HG03460 (cell line): ENCODE data around the gene DHRS13.
"Not testable (repeated sequence)": the region's sequence is repeated elsewhere in the genome, so short reads cannot be mapped to it uniquely, and the experiment has no call there.

Experiments
- ATAC-seq: cut with Tn5 transposase; IDR thresholded peaks from one replicate; pipeline ENCODE4 v1.9.1; 2021; ENCODE audit not compliant: unreplicated experiment

Gene DHRS13

DNA sequence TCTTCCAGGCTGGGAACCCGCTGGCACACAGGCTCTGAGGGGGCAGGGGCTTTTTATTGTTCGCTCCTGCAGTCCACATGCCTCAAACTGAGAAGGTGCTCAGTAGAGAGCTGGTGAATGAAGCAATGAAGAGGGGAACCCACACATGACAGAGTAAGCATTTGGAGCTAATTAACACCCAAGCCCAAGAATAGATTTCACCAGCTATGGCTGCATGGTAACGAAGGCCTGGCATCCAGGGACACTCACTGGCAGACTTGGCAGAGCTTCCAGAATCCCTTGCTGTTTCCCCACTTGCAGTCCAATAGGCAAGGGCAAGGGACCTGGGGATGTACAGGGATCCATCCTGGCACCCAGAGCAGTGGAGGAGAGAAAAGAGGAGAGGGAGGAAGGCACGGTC is 17.5 kb downstream of the DHRS13 start:
- no peak for ATAC-seq

DNA sequence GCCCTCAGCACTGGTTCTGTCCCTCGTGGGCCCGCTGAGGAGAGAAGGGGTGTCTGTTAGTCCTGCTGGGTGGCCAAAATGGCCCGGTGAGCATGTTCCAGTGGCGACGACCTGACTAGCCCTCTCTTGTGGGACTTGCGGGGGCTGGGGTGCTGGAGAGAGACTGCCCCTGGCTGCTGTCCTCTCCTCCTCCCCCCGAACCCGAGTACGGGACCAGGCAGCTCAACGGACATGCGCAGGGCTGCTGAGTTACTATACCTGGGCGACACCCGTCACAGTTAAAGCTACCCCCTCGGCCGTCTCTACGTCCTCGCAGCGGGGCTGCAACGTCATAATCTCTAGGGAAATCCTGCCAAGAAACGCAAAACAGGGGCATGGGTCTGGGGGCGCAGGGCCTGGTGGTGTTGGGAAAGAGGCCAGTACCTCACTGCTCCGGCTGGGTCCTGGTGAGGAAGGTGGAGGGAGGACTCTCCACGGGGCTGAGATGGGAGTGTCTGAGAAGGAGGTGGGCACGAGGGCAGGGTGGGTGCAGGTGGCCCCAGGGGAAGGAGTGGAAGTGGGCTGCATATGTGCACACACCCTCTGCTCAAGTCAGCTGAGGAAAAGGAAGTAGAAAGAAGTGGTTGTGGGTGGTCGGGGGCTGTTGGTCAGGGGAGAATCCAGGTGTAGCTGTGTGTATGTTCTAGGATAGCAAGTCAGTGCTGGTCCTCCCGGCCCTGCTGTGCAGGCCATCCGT is 18.7 kb downstream of the DHRS13 start:
- no peak for ATAC-seq

DNA sequence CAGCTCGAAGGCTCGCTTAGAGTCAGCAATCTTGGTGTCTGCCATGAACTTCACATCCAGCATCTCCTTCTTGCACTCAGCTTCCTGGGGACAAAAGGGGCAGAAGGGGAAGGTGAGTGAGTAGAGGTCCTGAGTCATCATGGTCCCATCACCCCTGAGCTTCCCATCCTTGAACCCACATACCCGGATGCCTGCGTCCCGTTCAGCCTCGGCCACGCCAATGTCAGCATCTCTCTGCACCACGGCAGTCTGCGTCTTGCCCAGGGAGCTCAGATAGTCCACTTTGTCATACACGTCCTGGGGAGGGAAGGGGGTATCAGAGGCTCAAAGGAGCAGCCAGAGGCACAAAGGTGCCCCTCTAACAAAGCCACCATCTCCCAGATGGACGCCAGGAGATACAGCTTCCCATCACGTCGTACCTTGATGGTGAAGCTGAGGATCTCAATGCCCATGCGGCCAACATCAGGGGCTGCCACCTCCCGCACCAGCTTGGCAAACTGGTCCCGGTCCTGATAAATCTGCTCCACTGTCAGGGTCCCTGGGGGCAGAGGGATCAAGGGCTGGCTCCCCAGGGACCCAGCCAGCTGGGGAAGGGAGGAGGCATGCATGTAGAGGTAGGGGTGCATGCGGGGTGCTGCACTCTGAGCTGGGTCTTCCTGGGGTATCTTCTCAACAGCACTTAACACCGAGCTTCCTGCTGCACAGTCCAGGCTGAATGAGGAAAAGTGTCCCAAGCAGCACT is 20.6 kb downstream of the DHRS13 start:
- ATAC-seq, result no peak

DNA sequence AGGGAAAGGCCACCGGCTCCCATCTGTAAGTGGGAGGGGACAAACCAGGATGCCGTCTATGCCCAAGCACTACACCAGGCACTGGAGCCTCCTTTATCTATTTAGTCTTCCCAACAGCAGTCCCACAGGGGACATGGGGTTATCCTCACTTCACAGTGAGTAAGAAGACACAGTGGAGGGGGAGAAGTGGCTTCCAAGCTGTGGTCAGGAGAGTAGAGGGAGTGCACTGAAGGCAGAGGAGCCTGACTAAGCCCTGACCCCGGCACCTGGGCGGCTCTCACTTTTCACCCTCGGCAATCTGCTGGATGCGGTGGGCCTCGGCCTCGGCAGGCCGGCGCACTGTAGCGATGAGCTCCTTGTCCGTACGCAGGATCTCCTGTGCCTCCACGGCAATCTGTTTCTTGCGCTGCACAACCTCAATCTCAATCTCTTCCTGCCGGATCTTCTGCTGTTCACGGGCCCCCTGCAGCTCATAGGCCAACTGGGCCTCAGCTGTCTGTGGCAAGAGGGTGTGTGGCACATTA is 21.3 kb downstream of the DHRS13 start:
- ATAC-seq, result no peak

DNA sequence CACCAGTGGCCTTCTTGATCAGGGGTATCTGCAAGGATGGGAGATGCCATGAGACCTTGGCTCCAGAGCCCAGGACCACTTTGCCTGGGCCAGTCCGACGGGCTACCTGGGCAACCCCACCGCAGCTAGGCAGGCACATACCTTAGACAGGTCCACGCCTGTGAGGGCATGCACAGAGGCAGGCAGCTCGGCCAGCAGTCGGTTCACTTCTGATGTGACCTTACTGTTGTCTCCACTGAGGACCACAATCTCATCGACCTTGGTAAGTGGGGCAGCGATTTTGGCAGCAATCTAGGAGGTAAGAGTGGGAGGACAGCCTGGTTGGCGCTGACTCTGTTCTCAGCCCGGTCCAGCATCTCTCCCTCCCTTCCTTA is 22.3 kb downstream of the DHRS13 start:
- ATAC-seq, result no peak

DNA sequence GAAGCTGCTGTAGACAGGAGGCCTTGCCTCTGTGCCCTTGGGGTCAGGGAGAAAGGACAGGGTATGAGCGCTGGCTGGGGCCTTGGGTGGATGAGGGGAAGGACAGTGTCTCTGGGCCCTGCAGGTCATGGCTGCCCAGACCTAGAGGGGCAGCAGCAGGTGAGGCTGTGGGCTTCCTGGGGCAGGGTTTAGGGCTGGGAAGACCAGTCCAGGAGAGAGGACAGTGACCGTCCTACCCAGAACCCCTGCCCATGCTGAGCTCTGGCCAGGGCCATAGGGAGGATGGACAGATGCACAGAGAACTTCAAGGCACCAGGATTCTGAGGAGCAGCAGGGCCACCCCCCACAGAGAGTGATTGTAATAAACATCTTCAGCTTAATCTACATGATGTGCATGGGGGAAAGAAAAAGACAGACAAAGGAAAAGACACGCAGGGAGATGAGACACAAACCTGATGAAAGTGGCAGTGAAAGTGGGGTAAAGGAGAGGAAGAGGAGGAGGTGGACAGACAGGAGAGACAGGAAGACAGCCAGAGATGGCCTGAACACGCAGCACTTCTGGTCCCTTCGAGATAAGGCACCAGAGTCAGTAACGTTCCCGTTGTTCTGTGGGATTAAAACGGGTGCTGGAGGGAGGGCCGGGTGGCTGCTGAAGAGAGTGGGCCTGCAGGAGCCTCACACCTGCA is 22.9 kb downstream of the DHRS13 start:
- ATAC-seq, result no peak

DNA sequence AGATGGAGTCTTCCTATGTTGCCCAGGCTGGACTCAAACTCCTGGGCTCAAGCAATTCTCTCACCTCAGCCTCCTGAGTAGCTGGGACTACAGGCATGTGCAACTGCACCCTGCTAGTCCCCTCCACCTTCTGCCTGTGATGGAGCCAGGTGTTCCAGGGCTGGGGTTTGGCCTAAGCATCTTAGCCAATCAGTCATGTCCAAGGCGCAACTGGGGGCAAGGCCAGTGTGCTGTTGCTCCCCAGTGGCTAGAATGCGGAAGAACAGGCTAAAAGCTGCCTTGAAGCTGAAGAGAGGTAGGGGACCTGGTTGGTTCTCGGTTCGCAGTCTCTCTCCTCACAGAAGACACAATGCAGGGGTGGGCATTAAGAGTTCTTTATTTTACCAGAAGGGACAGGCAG is 23.9 kb downstream of the DHRS13 start:
- ATAC-seq, result no peak

DNA sequence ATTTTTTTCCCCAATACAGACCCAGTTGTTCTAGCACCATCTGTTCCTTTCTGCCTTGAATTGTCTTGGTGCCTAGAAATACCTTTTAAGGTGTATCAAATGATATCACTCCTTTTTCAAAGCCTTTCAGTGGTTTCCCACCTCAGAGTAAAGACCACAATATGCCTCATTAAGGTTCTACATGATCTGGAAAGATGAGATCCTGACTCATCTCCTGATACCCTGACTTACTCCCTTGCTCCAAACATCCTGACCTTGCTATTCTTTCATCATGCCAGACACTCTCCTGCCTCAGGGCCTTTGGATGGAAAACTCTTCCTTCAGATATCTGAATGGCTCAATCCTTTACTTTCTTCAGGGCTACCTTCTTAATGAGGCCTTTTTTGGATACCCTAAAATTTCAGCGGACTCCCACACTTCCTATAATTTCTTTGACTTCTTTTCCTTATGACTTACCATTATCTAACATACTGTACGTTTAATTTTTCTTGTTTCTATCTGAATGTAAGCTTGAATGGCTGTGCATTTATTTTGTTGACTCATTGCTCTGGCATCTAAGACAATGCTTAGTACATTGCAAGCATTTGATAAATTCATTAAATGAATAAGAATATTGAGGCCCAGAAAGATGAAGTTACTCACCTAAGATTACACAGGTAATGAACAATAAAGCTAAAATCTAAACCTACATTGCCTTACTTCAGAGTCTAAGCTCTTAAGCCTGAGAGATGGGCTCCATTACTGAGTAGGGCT is 24.5 kb downstream of the DHRS13 start:
- no peak for ATAC-seq

DNA sequence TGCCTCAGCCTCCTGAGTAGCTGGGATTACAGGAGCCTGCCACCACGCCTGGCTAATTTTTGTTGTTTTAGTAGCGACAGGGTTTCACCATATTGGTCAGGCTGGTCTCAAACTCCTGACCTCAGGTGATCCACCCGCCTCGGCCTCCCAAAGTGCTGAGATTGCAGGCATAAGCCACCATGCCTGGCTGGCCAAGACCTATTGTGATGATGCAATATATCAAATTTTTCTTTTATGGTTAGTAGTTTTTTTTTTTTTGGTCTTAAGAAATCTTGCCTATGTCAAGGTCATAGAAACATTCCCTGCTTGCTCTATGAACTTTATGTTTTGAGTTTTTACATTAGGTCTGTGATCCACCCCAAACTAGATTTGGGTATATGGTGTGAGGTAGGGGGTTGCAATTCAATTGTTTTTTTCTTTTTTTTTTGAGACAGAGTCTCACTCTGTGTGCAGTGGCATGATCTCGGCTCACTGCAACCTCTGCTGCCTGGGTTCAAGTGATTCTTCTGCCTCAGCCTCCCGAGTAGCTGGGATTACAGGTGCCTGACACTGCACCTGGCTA is 25.6 kb downstream of the DHRS13 start:
- ATAC-seq, result not testable (repeated sequence)

DNA sequence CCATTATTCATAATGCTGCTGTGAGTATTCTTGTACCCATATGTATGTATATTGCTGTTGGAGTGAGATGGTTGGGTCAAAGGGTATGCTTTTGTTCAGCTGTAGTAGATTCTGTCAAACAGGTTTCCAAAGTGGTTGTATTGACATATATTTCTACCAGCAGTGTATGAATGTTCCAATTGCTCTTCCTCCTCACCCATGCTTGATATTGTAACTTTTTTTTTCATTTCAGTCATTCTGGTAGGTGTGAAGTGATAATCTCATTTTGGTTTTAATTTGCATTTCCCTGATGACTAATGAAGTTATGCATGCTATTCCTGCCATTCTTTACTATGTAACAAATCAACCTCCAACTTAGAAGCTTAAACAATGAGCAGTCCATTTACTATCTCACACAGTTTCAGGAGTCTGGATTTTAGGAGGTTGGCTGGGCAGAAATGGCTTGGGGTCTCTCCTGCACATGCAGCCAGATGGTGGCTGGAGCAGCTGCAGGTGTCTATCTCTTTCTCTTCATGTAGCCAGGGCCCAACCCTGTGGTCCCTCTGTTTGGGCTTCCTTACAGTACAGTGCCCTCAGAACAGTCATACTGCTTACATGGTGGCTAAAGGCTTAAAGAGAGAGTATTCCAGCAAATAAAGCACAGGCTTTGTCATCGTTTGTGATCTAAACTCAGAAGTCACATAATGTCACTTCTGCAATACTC is 26.9 kb downstream of the DHRS13 start:
- no peak for ATAC-seq

DNA sequence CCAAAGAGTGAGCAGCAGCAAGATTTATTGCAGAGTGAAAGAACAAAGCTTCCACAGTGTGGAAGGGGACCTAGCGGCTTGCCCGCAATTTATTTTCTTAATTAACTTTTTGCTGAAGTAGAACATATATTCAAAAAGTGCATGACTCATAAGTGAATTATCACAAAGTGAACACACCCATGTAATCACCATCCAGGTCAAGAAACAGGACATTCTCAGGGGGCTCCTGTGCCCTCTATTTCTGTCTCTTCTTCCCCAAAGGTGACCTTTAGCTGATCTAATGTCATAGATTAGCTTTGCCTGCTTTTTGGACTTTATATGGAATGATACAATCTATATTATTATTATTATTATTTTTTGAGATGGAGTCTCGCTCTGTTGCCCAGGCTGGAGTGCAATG is 28.1 kb downstream of the DHRS13 start:
- ATAC-seq, result no peak

DNA sequence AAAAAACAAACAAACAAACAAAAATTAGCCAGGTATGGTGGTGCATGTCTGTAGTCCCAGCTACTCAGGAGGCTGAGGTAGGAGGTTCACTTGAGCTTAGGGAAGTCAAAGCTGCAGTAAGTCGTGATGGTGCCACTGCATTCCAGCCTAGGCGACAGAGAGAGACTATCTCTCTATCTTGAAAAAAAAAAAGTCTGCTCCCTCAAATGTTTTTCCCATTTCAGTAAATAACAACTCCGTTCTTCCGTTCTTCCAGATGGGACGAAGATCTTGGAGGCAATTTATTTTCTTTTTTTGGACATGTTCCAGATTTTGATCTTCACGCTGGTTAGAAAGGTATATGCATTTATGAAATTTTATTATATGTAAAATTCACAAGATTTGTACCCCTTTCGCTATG is 29.0 kb downstream of the DHRS13 start:
- no peak for ATAC-seq

DNA sequence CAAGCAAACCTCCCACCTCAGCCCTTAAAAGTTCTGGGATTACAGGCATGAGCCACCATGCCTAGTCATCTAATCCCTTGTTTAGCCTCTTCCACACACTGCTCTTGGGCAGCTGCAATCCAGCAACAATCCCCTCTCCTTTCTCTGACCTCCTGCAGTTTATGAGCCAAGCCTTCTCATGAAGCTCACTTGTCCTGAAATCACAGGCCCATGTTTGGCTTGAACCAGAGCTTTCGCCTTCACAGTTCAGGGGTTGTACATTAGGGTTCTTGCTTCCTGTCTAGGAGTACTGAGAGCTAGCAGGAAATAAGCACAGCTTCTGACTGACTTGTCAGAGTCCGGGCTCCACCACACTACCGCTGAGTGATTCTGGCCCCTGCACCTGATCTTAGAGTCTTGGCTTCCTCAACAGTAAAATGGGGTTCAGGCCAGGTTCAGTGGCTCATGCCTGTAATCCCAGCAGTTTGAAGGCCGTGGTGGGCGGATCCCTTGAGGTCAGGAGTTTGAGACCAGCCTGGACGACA is 31.8 kb downstream of the DHRS13 start:
- peak; percentile 95 for ATAC-seq

DNA sequence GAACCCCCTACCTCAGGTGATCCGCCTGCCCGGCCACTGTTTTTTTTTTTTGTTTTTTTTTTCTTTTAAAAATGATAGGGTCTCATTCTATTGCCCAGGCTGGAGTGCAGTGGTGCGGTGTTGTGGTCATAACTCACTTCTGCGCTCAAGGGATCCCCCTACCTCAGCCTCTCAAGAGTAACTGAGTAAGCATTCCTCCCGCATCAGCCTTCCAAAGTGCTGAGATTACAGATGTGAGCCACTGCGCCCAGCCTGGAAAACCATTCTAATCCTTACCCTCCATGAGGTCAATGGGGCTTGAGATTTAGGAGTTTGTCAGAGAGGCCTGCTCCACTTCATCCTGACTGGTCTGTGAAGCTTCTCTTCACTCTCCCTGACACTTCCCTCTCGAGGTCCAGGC is 35.6 kb downstream of the DHRS13 start:
- no peak for ATAC-seq

DNA sequence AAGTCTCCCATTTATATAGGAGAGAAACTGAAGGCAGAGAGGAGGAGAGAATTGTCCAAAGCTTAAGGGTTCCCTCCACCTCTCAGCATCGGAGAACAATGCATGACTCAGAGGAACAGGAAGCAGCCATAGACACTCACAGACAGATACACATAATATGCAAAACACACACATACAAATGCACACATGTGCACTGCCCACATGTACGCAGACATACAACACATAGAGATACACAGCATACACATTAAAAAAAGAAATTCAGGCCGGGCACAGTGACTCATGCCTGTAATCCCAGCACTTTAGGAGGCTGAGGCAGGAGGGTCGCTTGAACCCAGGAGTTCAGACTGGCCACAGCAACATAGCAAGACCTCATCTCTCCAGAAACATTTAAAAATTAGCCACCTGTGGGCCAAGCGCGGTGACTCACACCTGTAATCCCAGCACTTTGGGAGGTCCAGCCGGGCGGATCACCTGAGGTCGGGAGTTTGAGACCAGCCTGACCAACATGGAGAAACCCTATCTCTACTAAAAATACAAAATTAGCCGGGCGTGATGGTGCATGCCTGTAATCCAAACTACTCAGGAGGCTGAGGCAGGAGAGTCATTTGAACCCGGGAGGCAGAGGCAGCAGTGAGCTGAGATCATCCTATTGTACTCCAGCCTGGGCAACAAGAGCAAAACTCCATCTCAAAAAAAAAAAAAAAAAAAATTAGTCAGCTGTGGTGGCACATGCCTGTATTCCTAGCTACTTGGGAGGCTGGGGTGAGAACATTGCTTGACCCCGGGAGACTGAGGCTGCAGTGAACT is 36.7 kb downstream of the DHRS13 start:
- ATAC-seq, result no peak

DNA sequence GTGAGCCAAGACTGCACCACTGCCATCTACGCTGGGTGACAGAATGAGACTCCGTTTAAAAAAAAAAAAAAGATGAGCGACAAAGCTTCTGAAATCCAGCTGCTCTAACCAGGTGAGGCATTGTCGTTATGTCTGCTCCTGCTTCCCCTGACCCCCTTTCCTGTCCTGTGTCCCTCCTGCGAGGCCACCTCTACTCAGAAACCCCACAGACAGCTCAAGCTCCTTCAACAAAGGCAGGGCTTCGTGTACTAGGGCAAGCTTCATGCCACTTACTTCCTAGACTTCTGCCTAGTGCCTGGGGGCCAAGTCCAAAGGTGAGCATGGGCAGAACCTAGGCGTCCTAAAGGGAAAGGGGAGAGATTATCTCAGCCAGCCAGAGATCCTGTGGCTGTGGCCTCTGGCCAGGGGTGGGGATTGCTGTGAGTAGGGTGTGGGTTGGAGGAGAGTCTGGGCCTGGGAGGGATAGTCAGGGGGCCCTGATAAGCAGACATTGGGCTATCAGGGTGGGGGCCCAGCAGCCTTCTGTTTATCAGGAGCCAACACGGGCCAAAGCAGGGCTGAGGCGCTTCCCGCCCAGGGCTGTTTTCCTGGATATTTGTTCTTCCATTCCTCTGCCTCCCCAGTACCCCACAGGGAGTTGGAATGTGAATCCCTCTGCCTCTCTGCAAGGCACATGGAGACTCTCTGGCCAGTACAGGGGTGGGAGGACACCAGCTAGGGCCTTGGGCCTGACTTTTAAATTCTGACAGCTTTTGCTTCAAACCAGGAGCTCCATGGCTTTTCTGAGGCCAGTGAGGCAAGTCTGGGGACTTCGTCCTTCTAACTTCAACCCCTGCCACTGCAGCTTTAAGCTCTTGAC is 37.7 kb downstream of the DHRS13 start:
- no peak for ATAC-seq

DNA sequence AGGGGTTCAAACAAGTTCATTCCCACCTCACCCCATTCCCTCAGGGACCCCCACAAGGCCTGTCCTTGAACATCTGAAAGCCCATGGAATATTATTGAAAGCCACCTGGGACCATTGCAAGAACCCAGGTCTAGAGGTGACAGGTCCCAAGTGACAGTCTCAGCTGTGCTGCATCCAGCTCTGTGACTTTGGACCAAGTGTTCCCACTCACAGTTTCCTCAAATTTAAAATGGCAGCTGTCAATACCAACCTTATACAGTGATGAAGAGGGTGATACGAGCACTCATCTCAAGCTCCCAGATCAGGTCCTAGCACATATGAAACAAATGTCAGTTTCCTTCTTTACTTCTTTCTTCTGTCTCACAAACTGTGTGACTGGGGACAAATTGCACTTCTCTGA is 38.9 kb downstream of the DHRS13 start:
- ATAC-seq, result no peak

DNA sequence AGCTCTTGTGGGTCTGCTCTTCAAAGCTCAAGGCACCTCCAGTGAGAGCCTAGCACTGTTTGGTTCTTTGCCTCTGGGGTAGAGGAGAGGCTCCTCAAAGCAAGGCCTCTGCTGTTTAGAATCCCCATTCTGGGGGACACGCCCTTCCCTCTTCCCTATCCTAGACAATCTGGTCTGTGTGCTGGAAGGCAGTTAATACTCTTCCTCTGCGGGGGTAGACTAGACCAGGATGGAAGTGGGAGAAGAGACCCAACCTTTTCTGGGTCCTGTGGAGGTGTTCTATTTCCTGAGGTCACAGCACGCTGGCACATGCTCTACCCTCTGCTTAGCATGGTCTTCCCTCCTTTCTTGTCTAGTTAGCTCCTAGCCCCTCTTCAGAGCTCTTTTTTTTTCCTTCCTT is 40.3 kb downstream of the DHRS13 start:
- ATAC-seq, result no peak
